Superior temporal gyrus (tissue), 1 donor: ENCODE data around the gene ADI1.
"Not testable (repeated sequence)": the region's sequence is repeated elsewhere in the genome, so short reads cannot be mapped to it uniquely, and the experiment has no call there.

Source experiments
- DNase-seq: peaks from one replicate; pipeline ENCODE4 v3.0.0-alpha.2; 2016; ENCODE audit errors: extremely low spot score

The ADI1 gene

DNA sequence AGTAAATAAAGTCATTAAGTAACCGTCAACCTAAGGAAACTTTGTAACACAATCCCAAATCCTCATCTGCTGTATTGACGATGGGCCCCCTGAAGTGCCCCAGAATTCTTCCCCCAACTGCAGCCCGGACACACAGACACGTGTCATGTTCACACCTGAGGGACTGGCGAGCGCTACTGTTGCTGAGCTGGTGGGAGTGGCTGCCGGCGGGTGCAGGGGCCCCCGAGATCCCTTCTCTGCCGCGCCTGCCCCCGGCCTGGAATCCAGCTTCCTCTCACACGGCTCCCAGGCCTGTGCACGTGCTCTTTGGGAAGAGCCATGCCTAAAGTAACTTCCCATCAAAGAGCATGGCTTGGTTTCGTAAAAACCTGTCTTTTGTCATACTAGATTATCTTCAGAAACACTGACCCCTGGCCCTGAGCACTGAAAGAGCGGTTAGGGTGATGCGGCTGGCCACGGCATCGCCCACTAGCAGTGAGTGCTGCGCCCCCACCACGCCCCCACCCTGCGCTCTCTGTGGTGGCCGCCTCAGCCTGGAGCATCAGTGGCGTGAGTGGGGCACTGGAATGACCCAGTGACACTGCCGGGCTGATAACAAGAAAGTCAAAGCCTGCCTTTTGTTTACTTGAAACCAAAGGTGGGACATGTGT lies 56.0 kb downstream of the ADI1 start:
- DNase-seq: no peak

- no peak for DNase-seq
These were observed 56.7 kb downstream of the ADI1 start for GRCh38 chr2:3462493-3463104.

- peak; percentile 90 for DNase-seq
These were observed 57.4 kb downstream of the ADI1 start for GRCh38 chr2:3461801-3462492.

DNA sequence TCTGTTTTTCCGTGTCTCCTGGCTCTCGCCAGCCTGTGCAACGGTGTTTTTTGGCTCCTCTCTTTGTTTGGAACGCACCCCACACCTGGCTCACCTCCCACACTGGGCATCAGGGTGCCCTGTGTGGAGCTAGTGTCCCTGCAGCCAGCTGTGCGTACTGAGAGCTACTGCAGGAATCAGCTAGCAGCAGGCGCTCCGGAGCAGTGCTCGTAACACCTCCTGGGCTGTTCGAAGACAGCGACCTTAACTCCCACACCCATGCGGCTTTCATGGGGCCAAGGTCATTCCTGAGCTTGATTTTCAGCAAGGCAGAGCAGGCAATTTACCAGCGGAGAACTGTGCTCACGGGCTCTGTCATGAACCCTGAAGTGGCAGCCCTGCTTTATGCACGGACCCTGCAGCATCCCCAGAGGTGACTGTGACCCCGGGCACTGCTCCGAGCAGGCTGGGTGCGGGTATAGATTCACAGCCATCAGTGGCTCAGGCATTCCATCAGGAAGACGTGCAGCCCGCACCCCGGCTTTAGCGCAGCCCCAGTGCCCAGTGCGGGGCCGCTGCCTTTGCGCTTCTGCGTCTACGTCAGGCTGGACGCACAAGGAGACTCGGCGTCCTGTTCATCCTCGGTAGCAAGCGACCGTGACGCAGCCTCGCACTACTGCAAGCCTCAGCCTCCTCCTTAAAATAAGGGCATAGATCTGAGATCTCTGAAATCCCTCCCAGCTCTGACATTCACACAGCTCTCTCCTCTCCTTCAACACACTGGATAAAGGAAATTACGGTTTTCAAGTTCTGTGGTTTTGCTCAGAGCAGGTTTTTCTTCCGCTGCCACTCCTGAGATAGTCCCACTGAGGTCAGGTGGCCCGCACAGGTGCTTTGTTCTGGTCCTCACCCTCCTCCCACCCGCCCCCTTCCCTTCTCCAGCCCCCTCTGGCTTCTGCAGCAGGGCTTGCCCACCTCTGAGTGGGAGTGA lies 58.2 kb downstream of the ADI1 start:
- DNase-seq: no peak

DNA sequence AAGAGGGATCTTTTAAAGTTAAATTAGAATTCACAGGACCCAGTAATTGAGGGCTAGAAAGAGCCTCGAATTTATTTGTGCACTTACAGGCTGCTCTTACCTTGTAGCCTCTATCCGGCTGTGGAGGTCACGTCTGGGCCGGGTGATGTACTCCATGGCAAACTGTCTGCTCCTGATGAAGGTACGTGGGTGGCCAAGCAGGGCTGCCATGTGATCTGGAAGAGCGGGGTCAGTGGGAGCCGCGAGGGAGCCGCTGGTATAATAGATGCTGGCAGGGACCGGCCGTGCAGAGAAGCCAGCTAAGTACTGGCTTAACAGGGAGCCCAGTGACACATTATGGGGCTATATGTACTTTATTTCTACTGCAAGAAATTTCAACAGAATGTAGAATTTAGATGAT lies 59.2 kb downstream of the ADI1 start:
- no peak for DNase-seq

GRCh38 chr2:3459185-3460015 lies 59.9 kb downstream of the ADI1 start:
- no peak for DNase-seq

- DNase-seq: no peak
These were observed 60.7 kb downstream of the ADI1 start for GRCh38 chr2:3458396-3459184.

DNA sequence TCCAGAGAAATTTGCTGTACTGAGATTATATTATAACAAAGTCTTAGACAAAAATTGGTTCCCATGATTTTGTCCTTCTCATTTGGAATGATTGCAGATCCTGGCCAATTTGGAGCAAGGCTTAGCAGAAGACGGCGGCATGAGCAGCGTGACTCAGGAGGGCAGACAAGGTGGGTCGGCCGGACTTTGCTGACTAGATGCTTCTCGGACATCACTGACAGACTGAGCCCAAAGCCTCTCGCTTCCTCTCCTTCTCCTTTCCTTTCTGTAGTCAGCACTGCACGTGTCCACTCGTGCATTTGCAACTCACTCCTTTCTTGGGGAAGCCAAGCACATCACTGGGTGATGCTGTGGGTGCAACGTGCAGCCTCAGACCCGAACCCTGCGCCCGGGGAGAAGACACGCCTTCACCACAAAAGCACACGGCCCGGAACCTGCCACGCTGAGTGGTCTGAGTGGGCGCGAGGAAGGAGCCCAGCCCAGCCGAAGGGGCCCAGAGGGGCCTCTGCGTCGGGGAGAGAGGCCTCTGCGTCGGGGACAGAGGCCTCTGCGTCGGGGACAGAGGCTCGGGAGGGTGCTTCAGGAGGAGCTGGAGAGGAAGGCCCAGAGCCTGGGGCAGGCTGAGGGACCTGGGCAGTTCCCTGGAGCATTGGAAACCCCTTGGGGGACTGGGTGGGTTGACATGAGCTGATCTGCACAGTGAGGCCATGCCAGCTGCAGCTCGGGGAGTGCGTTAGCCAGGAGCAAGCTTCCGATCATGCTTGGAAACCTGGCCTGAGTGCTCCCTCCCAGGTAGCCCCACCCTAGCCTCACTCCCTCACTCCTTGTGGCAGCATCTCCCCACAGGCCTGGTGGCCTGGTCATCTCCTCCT lies 61.6 kb downstream of the ADI1 start:
- no peak for DNase-seq

DNA sequence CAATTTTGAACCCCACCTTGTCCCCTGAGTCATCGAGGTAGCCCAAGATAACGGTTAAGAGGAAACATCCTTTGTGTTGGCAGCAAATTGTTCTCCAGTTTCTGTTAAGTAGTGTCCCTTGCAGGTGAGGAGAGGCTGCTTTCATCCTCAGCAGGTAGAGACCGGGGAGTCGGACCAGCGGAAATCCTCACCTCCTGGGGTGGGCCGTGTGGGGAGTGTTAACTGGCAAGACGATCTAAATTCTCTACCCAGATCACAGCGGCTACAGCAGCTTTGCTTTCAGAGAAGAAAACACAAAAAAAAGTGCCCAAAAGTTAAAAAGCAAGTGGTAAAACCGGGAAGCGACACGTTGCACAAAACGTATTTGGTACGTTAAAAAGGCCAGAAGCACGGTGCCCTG lies 63.2 kb downstream of the ADI1 start:
- DNase-seq: no peak

DNA sequence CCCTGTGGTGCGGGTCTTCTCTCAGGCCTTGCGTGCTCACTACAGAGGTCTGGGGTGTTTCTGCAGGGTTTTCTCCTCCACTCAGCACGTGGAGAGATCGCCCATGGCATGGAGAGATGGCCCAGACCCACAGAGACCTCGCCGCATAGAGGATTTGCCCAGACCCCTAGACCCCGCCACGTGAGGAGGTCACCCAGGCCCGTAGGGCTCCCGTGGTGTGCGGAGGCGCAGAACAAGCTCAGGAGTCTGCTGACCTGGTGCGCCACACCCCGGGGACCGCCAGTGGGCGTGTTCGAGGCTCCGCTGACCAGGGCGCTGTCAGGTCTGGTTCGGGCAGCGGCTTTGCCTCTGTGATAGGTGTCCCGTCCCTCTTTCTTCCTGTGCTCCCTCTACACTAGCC lies 64.5 kb downstream of the ADI1 start:
- DNase-seq: no peak

DNA sequence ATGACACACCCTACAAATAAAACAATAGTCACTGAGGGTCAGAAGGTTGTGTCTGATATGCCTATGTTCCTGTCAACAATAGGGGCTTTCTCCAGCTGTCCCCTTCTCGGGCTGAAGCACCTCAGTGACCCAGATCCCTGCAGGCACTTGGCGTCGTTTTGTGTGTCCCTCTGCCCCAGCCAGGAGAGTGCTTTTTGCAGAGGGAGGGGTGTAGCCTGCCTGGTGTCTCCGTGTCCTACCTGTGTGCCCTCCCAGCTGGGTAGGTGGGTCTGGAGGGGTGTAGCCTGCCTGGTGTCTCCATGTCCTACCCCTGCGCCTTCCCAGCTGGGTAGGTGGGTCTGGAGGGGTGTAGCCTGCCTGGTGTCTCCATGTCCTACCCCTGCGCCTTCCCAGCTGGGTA lies 65.3 kb downstream of the ADI1 start:
- not testable (repeated sequence) for DNase-seq

DNA sequence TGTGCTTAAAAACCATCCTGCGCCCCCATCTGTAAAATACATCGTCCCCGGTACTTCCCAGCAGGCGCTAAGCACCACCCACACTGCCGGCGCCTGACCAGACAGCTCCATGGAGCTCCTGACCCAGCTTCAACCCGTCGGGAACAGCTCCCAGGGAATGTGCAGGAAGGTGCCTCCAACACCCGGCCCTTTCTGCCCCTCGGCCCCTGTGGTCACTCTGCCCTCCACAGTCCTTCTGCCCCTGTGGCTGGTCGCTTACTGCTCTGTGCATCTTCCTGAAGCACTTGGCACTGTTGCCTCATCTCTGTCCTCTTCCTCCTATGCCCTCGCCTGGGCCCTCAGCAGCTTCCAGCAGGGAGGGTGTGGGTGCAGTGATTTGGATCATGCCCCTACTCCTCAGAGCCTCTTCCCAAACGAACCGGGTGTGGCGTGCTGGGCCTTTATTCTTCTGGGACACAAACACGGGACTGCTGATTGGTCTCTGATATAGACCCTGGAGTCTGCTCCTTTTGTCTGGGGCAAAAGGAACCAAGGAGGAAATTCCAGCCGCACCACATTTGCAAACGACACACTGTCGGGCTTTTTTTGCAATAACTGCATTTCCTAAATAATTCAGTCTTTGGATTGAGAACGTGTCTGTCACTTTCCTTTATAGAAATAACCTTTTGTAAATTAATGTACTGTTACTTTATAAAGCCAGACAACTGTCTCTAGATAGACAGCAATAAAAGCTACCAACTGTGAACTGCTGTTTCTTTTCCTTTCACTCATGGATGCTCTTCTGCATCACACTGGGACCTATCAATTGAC lies 65.9 kb downstream of the ADI1 start:
- DNase-seq: no peak

- no peak for DNase-seq
These were observed 67.2 kb downstream of the ADI1 start for GRCh38 chr2:3451926-3452671.

- no peak for DNase-seq
These were observed 68.2 kb downstream of the ADI1 start for GRCh38 chr2:3451169-3451568.

DNA sequence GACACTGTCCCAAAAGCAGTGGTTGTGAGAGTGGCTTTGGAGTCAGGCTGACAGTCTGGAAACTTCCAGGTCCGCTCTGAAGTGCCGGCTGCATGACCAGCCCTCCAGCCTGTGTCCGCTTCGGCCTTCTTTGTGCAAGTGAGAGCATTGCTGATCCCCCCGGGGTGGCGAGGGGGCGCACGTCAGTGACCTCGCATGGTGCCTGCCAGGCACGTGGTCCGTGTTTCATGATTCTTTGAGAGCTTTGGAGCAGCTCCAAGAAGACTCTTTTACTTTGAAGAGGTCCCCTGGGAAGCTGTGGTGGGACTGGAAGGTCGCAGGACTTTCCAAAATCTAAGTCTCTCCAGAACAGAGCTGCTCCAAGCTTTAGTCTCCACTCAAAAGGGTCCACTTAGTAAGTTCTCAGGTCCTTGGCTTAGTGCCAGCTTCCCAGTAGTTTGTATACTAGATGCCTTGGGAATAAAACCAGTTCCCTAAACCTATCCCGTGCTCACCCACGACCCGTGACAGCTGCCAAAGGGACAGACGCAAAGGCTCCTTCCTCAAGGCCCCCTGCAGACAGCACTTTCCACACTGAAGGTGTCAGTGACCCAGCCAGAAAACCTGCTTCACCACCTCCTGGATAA lies 68.8 kb downstream of the ADI1 start:
- DNase-seq: no peak

DNA sequence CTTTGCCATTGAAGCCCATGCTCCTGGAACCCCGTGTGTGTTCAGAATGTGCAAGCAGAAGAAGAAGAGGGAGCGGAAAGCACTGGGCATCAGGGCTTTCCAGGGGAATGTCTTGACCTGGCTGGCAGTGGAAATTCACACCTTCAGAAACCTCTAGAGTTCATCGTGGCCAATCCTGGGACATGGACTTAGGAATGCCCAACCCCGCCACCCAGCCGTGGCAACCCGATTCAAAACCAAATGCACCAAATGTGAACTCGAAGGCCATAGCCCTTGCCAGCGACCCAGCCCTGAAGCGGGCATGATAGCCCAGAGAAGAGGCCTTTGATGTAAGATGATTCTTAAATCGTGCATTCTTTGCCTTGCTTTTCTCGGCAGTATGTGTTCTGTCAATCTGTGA lies 69.4 kb downstream of the ADI1 start:
- DNase-seq: no peak

GRCh38 chr2:3449086-3449485 lies 70.2 kb downstream of the ADI1 start:
- DNase-seq: no peak
